Pancreas (tissue), 10 donors: ENCODE results near the gene LRRC8D. TPM values are rescaled to one million over a fixed set of nuclear protein-coding genes. Genes with fewer than 3 reads are reported as not detected.

Experiments used
- ATAC-seq, 4 donors: fragments of 200-7000 bp; cut with Tn5 transposase; one replicate each; pipeline versions ENCODE4 v1.8.0 to v1.9.1; 2020; ENCODE audit warnings: mild to moderate bottlenecking in 4 of 4, moderate library complexity in 4 of 4
- DNase-seq, 6 donors: peaks; one replicate each; pipeline ENCODE4 v3.0.0-alpha.2; 2020
- FAIRE-seq: peaks from 2 replicates; lab custom pipeline; 2012; peaks lifted over from hg19 to GRCh38; lab: Jason Lieb, UNC
- H3K27ac ChIP-seq, 4 donors: fragments of 200-600 bp; sonication (generic); 1 replicate in 3 of 4; 2 replicates in 1 of 4; pipeline versions ENCODE4 v1.5.0 to v1.8.0; 2020
- H3K27me3 ChIP-seq, 4 donors: fragments of 200-600 bp; one replicate each; pipeline ENCODE4 v1.8.0; 2021
- H3K36me3 ChIP-seq, 3 donors: fragments of 200-600 bp; sonication (generic) in 1 of 3; one replicate each; pipeline versions ENCODE4 v1.5.0 to v1.8.0; 2020 to 2021
- H3K4me1 ChIP-seq, 3 donors: fragments of 200-600 bp; one replicate each; pipeline ENCODE4 v1.8.0; 2021
- H3K4me3 ChIP-seq, 4 donors: fragments of 200-600 bp; sonication (generic) in 2 of 4; one replicate each; pipeline versions ENCODE4 v1.5.0 to v1.8.0; 2020 to 2021
- H3K9me3 ChIP-seq, 4 donors: fragments of 200-600 bp; one replicate each; pipeline ENCODE4 v1.8.0; 2021
- CTCF ChIP-seq, 4 donors: fragments of 200-600 bp; sonication (generic) in 3 of 4; IDR thresholded peaks; one replicate each; pipeline versions ENCODE4 v1.5.0 to v1.8.0; 2021; ENCODE audit warnings: antibody characterized with exemption in 4 of 4
- WGBS, 2 donors: extraction: QIAGEN DNeasy Blood & Tissue Kit; methylation state at CpG; one replicate each; pipeline ENCODE4 v1.1.7; 2013; 5-methylcytosine and 5-hydroxymethylcytosine counted together
- intact Hi-C, 3 donors: fragments of 100-400 bp; cut with DNase I; formaldehyde crosslinking; loops; one replicate each; pipeline versions ENCODE4 v1.11.1 to v1.14.2; 2022
- polyA plus RNA-seq, 2 donors: library from polyadenylated mRNA; stranded (reverse); fragments of 200-250 nt; gene quantifications; one replicate each; pipeline ENCODE4 v1.2.3, GENCODE V29; 2013
- total RNA-seq, 6 donors: library from RNA; stranded (reverse); fragmentation: NEBNext Ultra II Directional in 4 of 6; extraction: Animal tissue kit (Norgen Biotek cat#: 25700) in 4 of 6; gene quantifications; one replicate each; pipeline versions ENCODE4 v1.2.1 to v1.2.4, GENCODE V29; 2021 to 2023
- donor health status: healthy with polysubstance abuse.
- donor health status: DM: no; HTN: no; CAD: no; lungs with moderate emphysema.
- donor health status: DM: no; HTN: no; CAD: no.
- donor health status: control.
- donor health status: control.
- donor health status: Bipolar disorder and iron deficiency.
- donor health status: DM: yes; HTN: yes; CAD: no.
- donor health status: DM: no; HTN: no; CAD: no.
- donor health status: DM: no; HTN: no; CAD: no.
- donor health status: DM: yes; HTN: yes; CAD: no.

LRRC8D gene
- total and polyA plus RNA-seq, 8 donors = 3.8 to 27.1 (median 10.4) TPM

- Histone ChIP-seq H3K4me1 (peaks cover 0 to 11% (median 0%) of the 10 kb centered on the region in 3 donors), H3K27me3 (no peaks in the 10 kb centered on the region), H3K4me3 (no peak overlapping the region), H3K9me3 (no peaks in the 10 kb centered on the region), H3K27ac (no peak overlapping the region), H3K36me3 (no peaks in the 10 kb centered on the region)
- no peak for TF ChIP-seq CTCF (IDR thresholded peaks at IDR 0.05)
- ATAC-seq (no peak), FAIRE-seq (no peak), DNase-seq (no peak)
- intact Hi-C loops = no loop called here
- WGBS, 2 donors = 43 to 52% methylated on average over 1 of the region's 1 CpG
Measured at GRCh38 chr1:89946532-89946931, 125.7 kb downstream of the LRRC8D start.

GRCh38 chr1:89948722-89949345, 128.0 kb downstream of the LRRC8D start:
- H3K9me3 ChIP-seq = no peaks in the 10 kb centered on the region
- DNase-seq (no peak), FAIRE-seq (no peak), ATAC-seq (no peak)
- no peak overlapping the region for H3K27ac ChIP-seq
- no peak for TF ChIP-seq CTCF (IDR thresholded peaks at IDR 0.05)
- no peaks in the 10 kb centered on the region for H3K36me3 ChIP-seq
- no peak overlapping the region for H3K4me3 ChIP-seq
- no peaks in the 10 kb centered on the region for H3K27me3 ChIP-seq
- WGBS, 2 donors = 96 to 98% methylated on average over 6 of the region's 6 CpGs
- H3K4me1 ChIP-seq = peaks cover 0 to 11% (median 0%) of the 10 kb centered on the region in 3 donors
- intact Hi-C loops = no loop called here

DNA sequence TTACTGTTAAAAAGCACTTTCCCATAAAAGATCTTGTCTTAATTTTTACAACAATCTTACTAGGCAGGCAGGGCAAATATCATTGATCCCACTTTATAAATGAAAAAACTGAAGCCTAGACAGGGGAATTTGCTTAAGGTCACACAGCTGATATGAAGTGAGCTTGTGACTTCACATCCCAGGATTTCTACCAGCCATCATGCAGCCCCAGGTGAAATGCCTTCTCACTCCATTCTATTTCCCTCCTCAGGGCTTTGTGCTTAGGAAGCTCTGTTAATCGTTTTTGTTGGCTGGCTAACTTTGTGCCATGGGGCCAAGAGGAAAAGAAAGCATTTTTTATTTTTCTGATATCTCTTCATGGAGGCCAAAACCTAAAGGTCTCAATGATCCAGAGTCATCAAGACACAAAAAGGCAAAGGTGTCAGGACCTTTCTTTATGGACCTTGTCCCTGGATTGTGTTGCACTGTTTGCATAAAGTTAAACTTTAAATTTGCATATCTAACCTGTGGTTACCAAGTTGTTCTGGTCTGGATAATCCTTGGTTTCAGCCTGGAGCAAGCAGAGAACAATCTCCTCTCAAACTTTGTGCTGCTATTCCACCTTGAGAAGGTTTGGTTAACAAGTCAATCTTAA, 129.3 kb downstream of the LRRC8D start:
- intact Hi-C loops = no loop called here

GRCh38 chr1:89950703-89951102, 129.9 kb downstream of the LRRC8D start:
- peaks cover 0 to 11% (median 0%) of the 10 kb centered on the region in 3 donors for H3K4me1 ChIP-seq
- no peaks in the 10 kb centered on the region for H3K27me3 ChIP-seq
- intact Hi-C loops = no loop called here
- ATAC-seq = no peak
- no peaks in the 10 kb centered on the region for H3K36me3 ChIP-seq
- 75 to 77% methylated on average over 2 of the region's 2 CpGs for WGBS, 2 donors
- H3K9me3 ChIP-seq = no peaks in the 10 kb centered on the region
- no peak for FAIRE-seq
- no peak overlapping the region for H3K4me3 ChIP-seq
- no peak for DNase-seq
- no peak overlapping the region for H3K27ac ChIP-seq
- no peak for TF ChIP-seq CTCF (IDR thresholded peaks at IDR 0.05)

More for the DNA sequence above, 129.3 kb downstream of the LRRC8D start:
- H3K27ac ChIP-seq = peak overlapping the region in 2 of 4 donors; percentile 3 to 33
- H3K27me3 ChIP-seq = no peaks in the 10 kb centered on the region
- peaks cover 0 to 11% (median 0%) of the 10 kb centered on the region in 3 donors for H3K4me1 ChIP-seq
- FAIRE-seq (no peak), DNase-seq (no peak), ATAC-seq (peak in 2 of 4 donors; percentile 57 to 64)
- H3K36me3 ChIP-seq = no peaks in the 10 kb centered on the region
- H3K4me3 ChIP-seq = no peak overlapping the region
- 4 to 12% methylated on average over 1 of the region's 1 CpG for WGBS, 2 donors
- no peak for TF ChIP-seq CTCF (IDR thresholded peaks at IDR 0.05)
- H3K9me3 ChIP-seq = no peaks in the 10 kb centered on the region
